ENCODE data around the gene ADAM12. TPM values are rescaled to one million over a fixed set of nuclear protein-coding genes. Genes with fewer than 3 reads are reported as not detected.

ADAM12 gene
- total RNA-seq, 2 donors from 2014 or later = 0.27 to 2.2 TPM

- DNase-seq (ENCODE audit: low spot score) (no peak), ATAC-seq (ENCODE audit: insufficient number of reproducible peaks, low FRiP score, low read depth) (no peak)
- H3K9me3 ChIP-seq = no peaks in the 10 kb centered on the region
- H3K27me3 ChIP-seq (replicated peaks; ENCODE audit: insufficient read depth) = no peaks in the 10 kb centered on the region
- TF ChIP-seq CTCF (IDR thresholded peaks at IDR 0.05) = no peak
- peak overlapping the region in 1 of 2 donors; percentile 68 for H3K27ac ChIP-seq
- H3K4me3 ChIP-seq = no peak overlapping the region
- H3K4me1 ChIP-seq (ENCODE audit: control insufficient read depth in 1 of 2, low read depth in 2 of 2) = peaks cover 11 to 38% of the 10 kb centered on the region in 2 donors
- H3K36me3 ChIP-seq = no peaks in the 10 kb centered on the region
Observed at GRCh38 chr10:126060261-126060931, 327.9 kb downstream of the ADAM12 start.

- DNase-seq (ENCODE audit: low spot score) = no peak
- H3K9me3 ChIP-seq = no peaks in the 10 kb centered on the region
- peaks cover 11 to 30% of the 10 kb centered on the region in 2 donors for H3K4me1 ChIP-seq (ENCODE audit: control insufficient read depth in 1 of 2, low read depth in 2 of 2)
- H3K27me3 ChIP-seq (replicated peaks; ENCODE audit: insufficient read depth) = no peaks in the 10 kb centered on the region
- no peaks in the 10 kb centered on the region for H3K36me3 ChIP-seq
- no peak for TF ChIP-seq CTCF (IDR thresholded peaks at IDR 0.05)
- no peak for ATAC-seq (ENCODE audit: insufficient number of reproducible peaks, low FRiP score, low read depth)
- H3K4me3 ChIP-seq = no peak overlapping the region
- peak overlapping the region in 1 of 2 donors; percentile 68 for H3K27ac ChIP-seq
Observed at GRCh38 chr10:126059076-126059826, 329.0 kb downstream of the ADAM12 start.

DNA sequence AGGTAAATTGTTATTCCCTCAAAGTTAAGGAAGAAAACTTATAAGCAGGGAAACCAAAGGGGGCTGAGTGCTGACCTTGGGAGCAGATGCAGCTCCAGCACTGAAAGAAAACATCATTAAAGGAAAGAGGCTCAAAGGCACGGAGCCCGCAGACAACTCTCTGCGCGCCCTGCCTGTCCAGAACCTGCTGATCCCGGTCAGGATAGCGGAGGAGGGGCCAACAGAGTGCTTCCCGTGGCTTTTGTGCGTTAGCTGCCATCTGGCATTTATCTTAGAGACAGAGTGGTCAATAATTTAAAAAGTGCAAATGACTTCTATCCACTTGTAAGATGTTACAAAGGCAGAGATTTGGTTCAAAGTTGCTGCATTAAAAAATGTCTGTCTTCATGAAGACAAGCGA lies 329.8 kb downstream of the ADAM12 start:
- H3K4me3 ChIP-seq = no peak overlapping the region
- no peaks in the 10 kb centered on the region for H3K27me3 ChIP-seq (replicated peaks; ENCODE audit: insufficient read depth)
- DNase-seq (ENCODE audit: low spot score) = no peak
- no peak for TF ChIP-seq CTCF (IDR thresholded peaks at IDR 0.05)
- H3K4me1 ChIP-seq (ENCODE audit: control insufficient read depth in 1 of 2, low read depth in 2 of 2) = peaks cover 11 to 28% of the 10 kb centered on the region in 2 donors
- H3K36me3 ChIP-seq = no peaks in the 10 kb centered on the region
- H3K27ac ChIP-seq = no peak overlapping the region
- ATAC-seq (ENCODE audit: insufficient number of reproducible peaks, low FRiP score, low read depth) = no peak
- no peaks in the 10 kb centered on the region for H3K9me3 ChIP-seq

- DNase-seq (ENCODE audit: low spot score) (no peak), ATAC-seq (ENCODE audit: insufficient number of reproducible peaks, low FRiP score, low read depth) (no peak)
- Histone ChIP-seq H3K27me3 (replicated peaks; ENCODE audit: insufficient read depth) (no peaks in the 10 kb centered on the region), H3K36me3 (no peaks in the 10 kb centered on the region), H3K4me1 (ENCODE audit: control insufficient read depth in 1 of 2, low read depth in 2 of 2) (peaks cover 8 to 24% of the 10 kb centered on the region in 2 donors), H3K4me3 (no peak overlapping the region), H3K27ac (no peak overlapping the region), H3K9me3 (no peaks in the 10 kb centered on the region)
- no peak for TF ChIP-seq CTCF (IDR thresholded peaks at IDR 0.05)
Observed at GRCh38 chr10:126058104-126058503, 330.2 kb downstream of the ADAM12 start.

DNA sequence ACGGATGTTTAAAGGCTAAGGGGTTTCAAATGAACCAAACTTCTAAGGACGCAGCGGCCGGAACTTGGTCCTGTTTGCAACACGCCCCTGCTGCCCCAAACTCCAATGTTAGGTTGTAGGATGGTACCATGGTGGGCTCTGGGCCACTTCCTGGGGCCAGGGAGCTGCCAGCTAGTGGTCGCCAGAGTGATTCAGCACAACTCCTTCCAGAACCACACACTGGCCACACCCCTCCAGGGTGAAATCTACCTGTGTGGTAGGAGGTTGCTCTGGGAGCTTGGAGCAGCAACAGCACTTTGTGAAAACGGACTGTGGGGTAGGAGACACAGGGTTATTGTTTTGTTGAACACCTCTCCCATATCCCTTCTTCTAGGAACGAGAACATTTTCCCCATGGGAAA lies 330.8 kb downstream of the ADAM12 start:
- no peaks in the 10 kb centered on the region for H3K36me3 ChIP-seq
- H3K27ac ChIP-seq = no peak overlapping the region
- no peak for TF ChIP-seq CTCF (IDR thresholded peaks at IDR 0.05)
- peaks cover 5 to 18% of the 10 kb centered on the region in 2 donors for H3K4me1 ChIP-seq (ENCODE audit: control insufficient read depth in 1 of 2, low read depth in 2 of 2)
- ATAC-seq (ENCODE audit: insufficient number of reproducible peaks, low FRiP score, low read depth) (no peak), DNase-seq (ENCODE audit: low spot score) (no peak)
- H3K9me3 ChIP-seq = no peaks in the 10 kb centered on the region
- H3K27me3 ChIP-seq (replicated peaks; ENCODE audit: insufficient read depth) = no peaks in the 10 kb centered on the region
- no peak overlapping the region for H3K4me3 ChIP-seq
